Tibial artery (tissue), 4 donors: Measurements from ENCODE around the gene PTPMT1.
"Not testable (repeated sequence)": the region's sequence is repeated elsewhere in the genome, so short reads cannot be mapped to it uniquely, and the experiment has no call there.

Experiments
- DNase-seq, 2 donors: peaks; one replicate each; pipeline ENCODE4 v3.0.0-alpha.2; 2019
- H3K27ac ChIP-seq, 2 donors: fragments of 200-600 bp; sonication (generic) in 1 of 2; 1 replicate in 1 of 2; 2 replicates in 1 of 2; pipeline ENCODE4 v1.5.1; 2018 to 2019; ENCODE audit warnings: mild to moderate bottlenecking in 1 of 2
- H3K27me3 ChIP-seq, 2 donors: fragments of 200-600 bp; sonication (generic) in 1 of 2; one replicate each; pipeline versions ENCODE4 v1.5.1 to v1.6.0; 2016 to 2019
- H3K36me3 ChIP-seq, 3 donors: fragments of 200-600 bp; sonication (generic) in 2 of 3; one replicate each; pipeline ENCODE4 v1.5.1; 2016 to 2019; ENCODE audit warnings: mild to moderate bottlenecking in 2 of 3
- H3K4me1 ChIP-seq, 4 donors: fragments of 200-600 bp; sonication (generic) in 2 of 4; 1 replicate in 3 of 4; 2 replicates in 1 of 4; pipeline ENCODE4 v1.5.1; 2016 to 2019
- H3K4me3 ChIP-seq, 2 donors: fragments of 200-600 bp; sonication (generic) in 1 of 2; 1 replicate in 1 of 2; 2 replicates in 1 of 2; pipeline ENCODE4 v1.5.1; 2018 to 2019; ENCODE audit warnings: mild to moderate bottlenecking in 2 of 2
- H3K9me3 ChIP-seq, 3 donors: fragments of 200-600 bp; sonication (generic) in 1 of 3; one replicate each; pipeline ENCODE4 v1.5.1; 2016 to 2019
- CTCF ChIP-seq, 2 experiments: fragments of 200-600 bp in 1 of 2; fragments of 450-650 bp in 1 of 2; IDR thresholded peaks; one replicate each; pipeline ENCODE4 v1.5.1; 2017 to 2019; ENCODE audit warnings: antibody characterized with exemption in 2 of 2, mild to moderate bottlenecking in 1 of 2, moderate library complexity in 1 of 2
- intact Hi-C: fragments of 100-400 bp; cut with DNase I; formaldehyde crosslinking; loops from one replicate; pipeline ENCODE4 v1.15.0; 2023; ENCODE audit warnings: low total_unique reads

The PTPMT1 gene

GRCh38 chr11:47560426-47560825, 5.0 kb upstream of the PTPMT1 start:
- intact Hi-C loops: no loop called here
- H3K36me3 ChIP-seq: no peaks in the 10 kb centered on the region
- H3K9me3 ChIP-seq: no peaks in the 10 kb centered on the region
- no peak for DNase-seq
- TF ChIP-seq CTCF (IDR thresholded peaks at IDR 0.05): no peak
- peaks cover 0 to 10% (median 7%) of the 10 kb centered on the region in 4 donors for H3K4me1 ChIP-seq
- no peak overlapping the region for H3K4me3 ChIP-seq
- no peaks in the 10 kb centered on the region for H3K27me3 ChIP-seq
- no peak overlapping the region for H3K27ac ChIP-seq

GRCh38 chr11:47562393-47562792, 3.0 kb upstream of the PTPMT1 start:
- H3K27ac ChIP-seq, DNase-seq, intact Hi-C loops, H3K27me3 ChIP-seq, H3K4me3 ChIP-seq, H3K9me3 ChIP-seq, H3K36me3 ChIP-seq: not testable (repeated sequence)
- H3K4me1 ChIP-seq: peaks cover 0 to 19% (median 15%) of the 10 kb centered on the region in 4 donors

GRCh38 chr11:47564366-47564765, 1.0 kb upstream of the PTPMT1 start:
- intact Hi-C loops, H3K9me3 ChIP-seq, H3K4me3 ChIP-seq, DNase-seq, H3K27ac ChIP-seq, H3K27me3 ChIP-seq, H3K36me3 ChIP-seq: not testable (repeated sequence)
- H3K4me1 ChIP-seq: peaks cover 0 to 19% (median 15%) of the 10 kb centered on the region in 4 donors

GRCh38 chr11:47564933-47565339, 463 bp upstream of the PTPMT1 start:
- H3K27me3 ChIP-seq: no peaks in the 10 kb centered on the region
- DNase-seq: no peak
- no peak for TF ChIP-seq CTCF (IDR thresholded peaks at IDR 0.05)
- H3K27ac ChIP-seq: peak overlapping the region; percentile 82 to 89
- peaks cover 0 to 13% (median 0%) of the 10 kb centered on the region in 3 donors for H3K36me3 ChIP-seq
- peaks cover 0 to 19% (median 15%) of the 10 kb centered on the region in 4 donors for H3K4me1 ChIP-seq
- intact Hi-C loops: no loop called here
- no peaks in the 10 kb centered on the region for H3K9me3 ChIP-seq
- peak overlapping the region; percentile 74 to 80 for H3K4me3 ChIP-seq

- Histone ChIP-seq H3K4me3 (peak overlapping the region; percentile 74 to 80), H3K9me3 (no peaks in the 10 kb centered on the region), H3K27me3 (no peaks in the 10 kb centered on the region), H3K4me1 (peaks cover 0 to 19% (median 15%) of the 10 kb centered on the region in 4 donors), H3K27ac (peak overlapping the region; percentile 82 to 89), H3K36me3 (peaks cover 0 to 26% (median 2%) of the 10 kb centered on the region in 3 donors)
- no peak for TF ChIP-seq CTCF (IDR thresholded peaks at IDR 0.05)
- intact Hi-C loops: no loop called here
- no peak for DNase-seq
These were observed 825 bp downstream of the PTPMT1 start for GRCh38 chr11:47566149-47566698.

GRCh38 chr11:47569646-47570045, 4.2 kb downstream of the PTPMT1 start:
- no peaks in the 10 kb centered on the region for H3K9me3 ChIP-seq
- no peak overlapping the region for H3K4me3 ChIP-seq
- no peak for DNase-seq
- H3K4me1 ChIP-seq: peaks cover 0 to 17% (median 13%) of the 10 kb centered on the region in 4 donors
- intact Hi-C loops: loop anchor here (10.0 kb wide), 1 partner anchor 155 kb away; no protein-coding TSS in a partner anchor
- peaks cover 22 to 60% (median 36%) of the 10 kb centered on the region in 3 donors for H3K36me3 ChIP-seq
- no peak overlapping the region for H3K27ac ChIP-seq
- H3K27me3 ChIP-seq: no peaks in the 10 kb centered on the region
- TF ChIP-seq CTCF (IDR thresholded peaks at IDR 0.05): no peak
